Body of pancreas (tissue), 4 donors: Measurements from ENCODE around the gene PLD1.

Experiments used
- CTCF ChIP-seq, 7 experiments: fragments of 450-650 bp in 4 of 7; fragments of 200-600 bp in 3 of 7; sonication (generic) in 3 of 7; IDR thresholded peaks; one replicate each; pipeline ENCODE4 v1.5.1; 2016 to 2019; ENCODE audit warnings: antibody characterized with exemption in 7 of 7
- POLR2A ChIP-seq, 3 donors: fragments of 450-650 bp; IDR thresholded peaks; one replicate each; pipeline ENCODE4 v1.6.1; 2016; ENCODE audit warnings: antibody characterized with exemption in 3 of 3, mild to moderate bottlenecking in 2 of 3

- no peak for TF ChIP-seq CTCF (IDR thresholded peaks at IDR 0.05)
- TF ChIP-seq POLR2A (IDR thresholded peaks at IDR 0.05): no peak
Measured at GRCh38 chr3:171672124-171672523, 138.2 kb downstream of the PLD1 start.
